GM12891 (cell line): Measurements from ENCODE around the gene GPC5.
"Not testable (repeated sequence)": the region's sequence is repeated elsewhere in the genome, so short reads cannot be mapped to it uniquely, and the experiment has no call there.

Experiments
- POLR2A ChIP-seq: IDR thresholded peaks from 2 replicates; pipeline ENCODE4 v1.6.1; 2011; ENCODE audit warnings: low read depth, low read length, control low read depth
- POLR2AphosphoS5 ChIP-seq: IDR thresholded peaks from 2 replicates; pipeline ENCODE4 v1.6.1; 2011; ENCODE audit warnings: low read depth, low read length, control low read depth
- POU2F2 ChIP-seq: IDR thresholded peaks from 2 replicates; pipeline ENCODE4 v1.6.1; 2011; ENCODE audit warnings: low read depth, mild to moderate bottlenecking, control low read depth, low read length, moderate library complexity
- SPI1 ChIP-seq: IDR thresholded peaks from 2 replicates; pipeline ENCODE4 v1.6.1; 2011; ENCODE audit warnings: low read depth, low read length, control low read depth
- TAF1 ChIP-seq: IDR thresholded peaks from 2 replicates; pipeline ENCODE4 v1.6.1; 2011; ENCODE audit warnings: low read depth, low read length, control low read depth

DNA sequence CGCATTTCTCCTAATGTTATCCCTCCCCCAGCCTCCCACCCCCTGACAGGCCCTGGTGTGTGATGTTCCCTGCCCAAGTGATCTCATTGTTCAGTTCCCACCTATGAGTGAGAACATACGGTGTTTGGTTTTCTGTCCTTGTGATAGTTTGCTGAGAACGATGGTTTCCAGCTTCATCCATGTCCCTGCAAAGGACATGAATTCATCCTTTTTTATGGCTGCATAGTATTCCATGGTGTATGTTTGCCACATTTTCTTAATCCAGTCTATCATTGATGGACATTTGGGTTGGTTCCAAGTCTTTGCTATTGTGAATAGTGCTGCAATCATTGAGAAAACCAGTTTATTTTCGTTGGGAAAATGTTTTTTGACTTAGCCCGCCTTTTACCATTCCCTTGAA, 18.2 kb downstream of the GPC5 start:
- not testable (repeated sequence) for TF ChIP-seq TAF1, POLR2A, SPI1, POU2F2, POLR2AphosphoS5
